HepG2 (cell line): ENCODE measurements around the gene SOCS1. TPM values are rescaled to one million over a fixed set of nuclear protein-coding genes. Genes with fewer than 3 reads are reported as not detected.
A peak's percentile ranks its signal among the peaks of the same experiment; 100 is the strongest.

Experiments used
- ARNT ChIP-seq: fragments of 450-650 bp; IDR thresholded peaks from 2 replicates; pipeline ENCODE4 v1.6.1; 2017
- CHD2 ChIP-seq: IDR thresholded peaks from 2 replicates; pipeline ENCODE4 v1.6.1; 2011; ENCODE audit warnings: low read depth, low read length, improper control_type of control experiment
- HOMEZ ChIP-seq: IDR thresholded peaks from 2 replicates; pipeline ENCODE4 v1.6.1; 2016; ENCODE audit warnings: low read depth
- KDM1A ChIP-seq: IDR thresholded peaks from 2 replicates; pipeline ENCODE4 v1.6.1; 2016; ENCODE audit warnings: missing compliant biosample characterization
- NFAT5 ChIP-seq: sonication (generic); formaldehyde crosslinking; IDR thresholded peaks from 2 replicates; pipeline ENCODE4 v1.4.0; 2020; ENCODE audit warnings: missing genetic modification reagents
- RERE ChIP-seq: IDR thresholded peaks from 2 replicates; pipeline ENCODE4 v1.6.1; 2016; ENCODE audit warnings: low read depth, missing genetic modification reagents, missing compliant biosample characterization
- SNAI1 ChIP-seq: sonication (generic); formaldehyde crosslinking; IDR thresholded peaks from 2 replicates; pipeline ENCODE4 v1.5.0; 2020; ENCODE audit warnings: mild to moderate bottlenecking, missing genetic modification reagents, borderline replicate concordance
- TFDP2 ChIP-seq: sonication (generic); formaldehyde crosslinking; IDR thresholded peaks from 2 replicates; pipeline ENCODE4 v1.4.0; 2020; ENCODE audit warnings: missing genetic modification reagents
- ZBTB38 ChIP-seq: sonication (generic); formaldehyde crosslinking; IDR thresholded peaks from 2 replicates; pipeline ENCODE4 v1.5.1; 2020; ENCODE audit warnings: mild to moderate bottlenecking, missing genetic modification reagents
- ZFP90 ChIP-seq: sonication (generic); formaldehyde crosslinking; IDR thresholded peaks from 2 replicates; pipeline ENCODE4 v1.8.0; 2022; ENCODE audit warnings: missing genetic modification reagents, mild to moderate bottlenecking, inconsistent platforms, borderline replicate concordance
- ZNF225 ChIP-seq: sonication (generic); formaldehyde crosslinking; IDR thresholded peaks from 2 replicates; pipeline ENCODE4 v1.4.0; 2020; ENCODE audit warnings: mild to moderate bottlenecking, missing genetic modification reagents
- ZNF367 ChIP-seq: sonication (generic); formaldehyde crosslinking; IDR thresholded peaks from 2 replicates; pipeline ENCODE4 v1.4.0; 2020; ENCODE audit warnings: missing genetic modification reagents, borderline replicate concordance
- ZNF614 ChIP-seq: IDR thresholded peaks from 2 replicates; pipeline ENCODE4 v1.6.1; 2018; ENCODE audit warnings: missing biosample characterization, missing genetic modification reagents, inconsistent platforms, borderline replicate concordance
- ZNF839 ChIP-seq: sonication (generic); formaldehyde crosslinking; IDR thresholded peaks from 2 replicates; pipeline ENCODE4 v1.4.0; 2020; ENCODE audit warnings: missing genetic modification reagents, mild to moderate bottlenecking, borderline replicate concordance
- polyA plus RNA-seq, 8 experiments: library from polyadenylated mRNA; depleted of rRNA in 3 of 8; stranded (reverse) in 7 of 8; unstranded in 1 of 8; fragments of >200 nt; fragmentation: Illumina TruSeq in 4 of 8; extraction: Trizol in 4 of 8; gene quantifications; 2 replicates each; pipeline versions ENCODE4 v1.2.1 to v1.2.3, GENCODE V29; 2011 to 2016; ENCODE audit warnings: low read depth in 4 of 8, missing spikeins in 1 of 8, mixed read lengths in 1 of 8; ENCODE audit not compliant: insufficient read depth in 1 of 8
- total RNA-seq, 5 experiments: library from RNA; depleted of rRNA; stranded (reverse); fragments of >200 nt; fragmentation: Illumina TruSeq; extraction: Trizol; gene quantifications; 2 replicates each; pipeline ENCODE4 v1.2.3, GENCODE V29; 2016; ENCODE audit warnings: low read depth in 1 of 5

Gene SOCS1
- total and polyA plus RNA-seq, 2 of the 13 experiments (the other 11 are each of a cell fraction or from before 2014, with no cell fraction given): 5.3 to 6.3 TPM

DNA sequence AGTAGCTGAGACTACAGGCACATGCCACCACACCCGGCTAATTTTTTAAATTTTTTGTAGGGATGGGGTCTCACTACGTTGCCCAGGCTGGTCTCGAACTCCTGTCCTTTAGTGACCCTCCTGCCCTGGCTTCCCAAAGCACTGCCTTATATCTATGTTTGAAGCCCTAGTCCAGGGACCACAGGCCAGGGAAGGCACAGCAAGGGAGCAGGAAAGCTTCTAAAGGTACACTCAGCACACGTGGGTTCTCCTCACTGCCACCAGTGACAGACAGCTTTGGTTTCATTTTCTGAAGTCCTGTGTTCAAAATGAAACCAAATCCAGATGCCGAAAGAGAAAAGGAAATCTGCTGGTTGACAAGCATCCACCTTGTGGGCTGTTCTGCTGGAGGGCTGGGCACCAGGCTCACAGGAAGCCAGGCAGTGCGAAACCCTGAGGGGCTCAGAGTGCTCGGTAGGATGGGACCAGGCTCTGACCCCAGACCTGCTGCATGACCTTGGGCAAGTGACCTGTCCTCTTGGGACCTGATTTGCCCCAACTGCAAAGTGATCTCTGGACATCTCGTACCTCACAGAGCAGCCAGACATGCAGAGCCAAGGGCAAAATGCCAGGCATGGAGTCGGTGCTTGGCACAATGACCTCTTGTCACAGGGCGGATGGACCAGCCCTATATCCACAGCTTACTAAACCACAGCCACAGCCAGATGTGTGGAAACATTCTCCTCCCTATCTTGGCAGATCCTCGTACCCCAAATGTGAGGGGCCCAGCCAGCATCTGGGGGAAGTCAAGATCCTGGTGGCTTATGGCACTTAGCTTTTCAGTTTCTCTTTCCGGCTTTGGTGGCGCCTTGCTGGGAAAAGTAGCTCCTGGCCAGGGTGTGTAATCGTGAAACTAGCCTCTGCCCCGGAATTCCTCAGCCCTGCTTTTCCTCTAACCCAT, 2.8 kb upstream of the SOCS1 start (continued):
- TF ChIP-seq NFAT5 (CRISPR knock-in tag) (no peak), ARNT (no peak), RERE (no peak), ZBTB38 (CRISPR knock-in tag) (peak; percentile 89; the same call in 1 of the 2 replicates), ZNF839 (CRISPR knock-in tag) (no peak), ZNF614 (CRISPR knock-in tag) (0 out of 2 replicates have a peak, but pooled peaks have one; percentile 3), ZFP90 (CRISPR knock-in tag) (peak; percentile 81; the same call in 1 of the 2 replicates), ZNF367 (CRISPR knock-in tag) (no peak), KDM1A (peak; percentile 67; the same call in 1 of the 2 replicates), HOMEZ (CRISPR knock-in tag) (no peak), SNAI1 (CRISPR knock-in tag) (no peak), TFDP2 (CRISPR knock-in tag) (no peak; the same call in 1 of the 2 replicates), ZNF225 (no peak), CHD2 (no peak)
